HG03045 (cell line): ENCODE measurements around the gene SDK2.

Source experiments
- ATAC-seq: cut with Tn5 transposase; IDR thresholded peaks from one replicate; pipeline ENCODE4 v1.9.1; 2021; ENCODE audit warnings: mild to moderate bottlenecking, moderate library complexity; ENCODE audit not compliant: unreplicated experiment

SDK2 gene

GRCh38 chr17:73634629-73635028 is 9.6 kb downstream of the SDK2 start:
- ATAC-seq = no peak

- ATAC-seq = no peak
Measured at GRCh38 chr17:73633736-73634135, 10.5 kb downstream of the SDK2 start.

GRCh38 chr17:73632513-73632912 is 11.7 kb downstream of the SDK2 start:
- ATAC-seq = no peak

GRCh38 chr17:73630965-73631595 is 13.2 kb downstream of the SDK2 start:
- ATAC-seq = no peak

- no peak for ATAC-seq
Measured at GRCh38 chr17:73630531-73630930, 13.7 kb downstream of the SDK2 start.

- ATAC-seq = no peak
Measured at GRCh38 chr17:73628642-73629552, 15.3 kb downstream of the SDK2 start.

GRCh38 chr17:73625991-73626673 is 18.1 kb downstream of the SDK2 start:
- ATAC-seq = no peak

- ATAC-seq = no peak
Measured at GRCh38 chr17:73625006-73625405, 19.2 kb downstream of the SDK2 start.

- no peak for ATAC-seq
Measured at GRCh38 chr17:73624496-73624988, 19.7 kb downstream of the SDK2 start.

- no peak for ATAC-seq
Measured at GRCh38 chr17:73623818-73624217, 20.4 kb downstream of the SDK2 start.

GRCh38 chr17:73623247-73623646 is 21.0 kb downstream of the SDK2 start:
- no peak for ATAC-seq

- no peak for ATAC-seq
Measured at GRCh38 chr17:73622381-73622780, 21.9 kb downstream of the SDK2 start.

- ATAC-seq = no peak
Measured at GRCh38 chr17:73621685-73622084, 22.6 kb downstream of the SDK2 start.

GRCh38 chr17:73620414-73620813 is 23.8 kb downstream of the SDK2 start:
- no peak for ATAC-seq

GRCh38 chr17:73617501-73617900 is 26.7 kb downstream of the SDK2 start:
- ATAC-seq = no peak

- no peak for ATAC-seq
Measured at GRCh38 chr17:73616873-73617404, 27.3 kb downstream of the SDK2 start.

GRCh38 chr17:73616120-73616872 is 27.9 kb downstream of the SDK2 start:
- ATAC-seq = no peak

- ATAC-seq = no peak
Measured at GRCh38 chr17:73614256-73614655, 30.0 kb downstream of the SDK2 start.

GRCh38 chr17:73613271-73614233 is 30.7 kb downstream of the SDK2 start:
- no peak for ATAC-seq
